Mucosa of rectum (tissue), 2 donors: ENCODE measurements around the gene GET3.

ENCODE experiments used
- H3K27ac ChIP-seq, 2 donors: one replicate each; pipeline ENCODE4 v1.7.0; 2013; ENCODE audit warnings: inconsistent platforms in 2 of 2, low read depth in 2 of 2, low read length in 2 of 2
- H3K27me3 ChIP-seq, 2 donors: one replicate each; pipeline ENCODE4 v1.7.0; 2013; ENCODE audit warnings: low read length in 2 of 2; ENCODE audit not compliant: control insufficient read depth in 2 of 2, insufficient read depth in 2 of 2
- H3K36me3 ChIP-seq, 2 donors: one replicate each; pipeline ENCODE4 v1.7.0; 2013; ENCODE audit warnings: low read length in 2 of 2; ENCODE audit not compliant: control insufficient read depth in 2 of 2, insufficient read depth in 2 of 2
- H3K4me1 ChIP-seq, 2 donors: one replicate each; pipeline ENCODE4 v1.7.0; 2013; ENCODE audit warnings: low read length in 2 of 2, mild to moderate bottlenecking in 1 of 2; ENCODE audit not compliant: control insufficient read depth in 2 of 2, insufficient read depth in 2 of 2
- H3K4me3 ChIP-seq, 2 donors: one replicate each; pipeline ENCODE4 v1.7.0; 2013; ENCODE audit warnings: low read length in 2 of 2
- H3K9ac ChIP-seq, 2 donors: one replicate each; pipeline ENCODE4 v1.7.0; 2013; ENCODE audit warnings: low read length in 2 of 2, low read depth in 1 of 2, mild to moderate bottlenecking in 1 of 2
- H3K9me3 ChIP-seq, 2 donors: one replicate each; pipeline ENCODE4 v1.7.0; 2013; ENCODE audit warnings: low read length in 2 of 2; ENCODE audit not compliant: control insufficient read depth in 2 of 2
- donor health status: healthy.
- donor health status: Normal muscosa, but diverticular disease.

Gene GET3

DNA sequence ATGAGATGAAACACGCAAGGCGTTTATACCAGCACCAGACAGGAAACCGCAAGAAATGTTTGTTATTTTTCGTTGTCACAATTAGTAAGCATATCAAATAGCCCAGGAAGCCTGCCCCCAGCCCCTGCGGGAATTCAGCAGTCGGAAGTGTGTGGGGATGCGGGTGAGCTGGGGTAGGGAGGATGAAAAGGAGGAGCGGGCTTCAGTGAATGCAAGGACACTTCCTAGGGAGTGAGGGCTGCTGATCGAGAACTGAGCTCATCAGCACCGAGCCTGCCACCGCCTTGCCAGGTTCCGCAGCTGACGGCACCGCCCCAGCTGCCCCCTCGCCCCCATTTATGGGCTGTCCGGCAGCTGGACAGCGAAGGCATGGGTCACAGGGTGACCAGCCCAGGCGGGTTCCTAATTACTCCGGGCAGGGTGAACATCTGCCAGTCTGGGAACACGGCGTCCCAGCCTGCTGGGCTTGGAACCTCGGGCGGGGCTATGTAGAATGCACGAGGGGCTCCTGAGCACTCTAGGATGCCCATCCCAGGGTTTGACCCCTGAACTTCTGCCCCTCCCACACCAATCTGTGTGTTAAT, 12.7 kb downstream of the GET3 start:
- Histone ChIP-seq H3K27ac (peak overlapping the region; percentile 59 to 77), H3K9me3 (peaks cover 3 to 5% of the 10 kb centered on the region in 2 donors), H3K27me3 (peaks cover 12 to 25% of the 10 kb centered on the region in 2 donors), H3K4me1 (peaks cover 2 to 16% of the 10 kb centered on the region in 2 donors), H3K4me3 (no peak overlapping the region), H3K36me3 (peaks cover 24 to 26% of the 10 kb centered on the region in 2 donors), H3K9ac (peak overlapping the region; percentile 1 to 33)

DNA sequence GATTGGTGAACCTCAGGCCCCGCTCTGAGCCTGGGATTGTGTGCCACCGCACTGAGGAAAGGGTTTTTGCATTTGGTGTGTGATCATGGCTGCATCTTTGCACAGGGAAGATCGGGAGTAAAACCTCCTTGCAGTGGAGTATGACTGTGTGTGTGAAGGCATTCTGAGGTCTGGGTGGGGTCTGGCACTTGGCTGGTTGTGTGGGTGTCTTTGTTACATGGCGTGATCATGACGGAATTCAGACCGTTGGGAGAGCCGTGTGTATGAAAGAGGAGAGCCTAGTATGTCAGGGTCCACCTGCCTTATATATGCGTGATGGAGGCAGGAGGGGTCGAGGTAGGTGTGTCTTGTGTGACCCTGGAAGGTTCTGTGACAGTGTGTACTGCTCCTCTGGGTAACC, 13.6 kb downstream of the GET3 start:
- no peak overlapping the region for H3K9ac ChIP-seq
- H3K27ac ChIP-seq = peak overlapping the region; percentile 34 to 74
- H3K4me3 ChIP-seq = no peak overlapping the region
- peaks cover 2 to 16% of the 10 kb centered on the region in 2 donors for H3K4me1 ChIP-seq
- peaks cover 3 to 5% of the 10 kb centered on the region in 2 donors for H3K9me3 ChIP-seq
- H3K27me3 ChIP-seq = peaks cover 12 to 25% of the 10 kb centered on the region in 2 donors
- H3K36me3 ChIP-seq = peaks cover 16 to 20% of the 10 kb centered on the region in 2 donors

DNA sequence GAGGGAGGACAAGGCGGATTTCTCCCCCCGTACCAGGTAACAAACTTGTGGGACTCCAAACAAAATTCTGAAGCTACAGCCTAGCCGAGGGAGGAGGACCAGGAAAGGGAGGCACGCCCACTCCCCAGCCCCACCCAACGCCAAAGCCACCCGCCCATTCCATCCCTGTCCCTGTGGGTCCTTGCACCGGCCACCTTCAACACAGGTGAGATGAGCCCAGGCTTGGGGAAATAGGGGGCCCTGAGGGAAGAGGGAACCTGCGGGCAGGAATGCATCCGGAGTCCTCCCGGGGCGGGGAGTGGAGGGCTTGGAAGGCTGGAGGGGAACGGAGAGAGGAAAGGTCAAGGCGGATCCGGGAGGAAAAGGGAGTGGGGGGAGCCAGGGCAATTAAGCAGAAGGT, 14.3 kb downstream of the GET3 start, which contains the start of gene BEST2:
TSS of gene BEST2 (plus strand) at position 157 of the 400 bp plus-strand sequence. CDS start 802 bp downstream, outside the sequence.
- Histone ChIP-seq H3K4me1 (peaks cover 2 to 16% of the 10 kb centered on the region in 2 donors), H3K27me3 (peaks cover 12 to 25% of the 10 kb centered on the region in 2 donors), H3K27ac (peak within 1 kb of the TSS; percentile 51 to 74), H3K4me3 (peak within 1 kb of the TSS; percentile 26 to 49), H3K9me3 (peaks cover 3 to 5% of the 10 kb centered on the region in 2 donors), H3K9ac (peak within 1 kb of the TSS in 1 of 2 donors; percentile 29), H3K36me3 (peaks cover 10 to 14% of the 10 kb centered on the region in 2 donors)

DNA sequence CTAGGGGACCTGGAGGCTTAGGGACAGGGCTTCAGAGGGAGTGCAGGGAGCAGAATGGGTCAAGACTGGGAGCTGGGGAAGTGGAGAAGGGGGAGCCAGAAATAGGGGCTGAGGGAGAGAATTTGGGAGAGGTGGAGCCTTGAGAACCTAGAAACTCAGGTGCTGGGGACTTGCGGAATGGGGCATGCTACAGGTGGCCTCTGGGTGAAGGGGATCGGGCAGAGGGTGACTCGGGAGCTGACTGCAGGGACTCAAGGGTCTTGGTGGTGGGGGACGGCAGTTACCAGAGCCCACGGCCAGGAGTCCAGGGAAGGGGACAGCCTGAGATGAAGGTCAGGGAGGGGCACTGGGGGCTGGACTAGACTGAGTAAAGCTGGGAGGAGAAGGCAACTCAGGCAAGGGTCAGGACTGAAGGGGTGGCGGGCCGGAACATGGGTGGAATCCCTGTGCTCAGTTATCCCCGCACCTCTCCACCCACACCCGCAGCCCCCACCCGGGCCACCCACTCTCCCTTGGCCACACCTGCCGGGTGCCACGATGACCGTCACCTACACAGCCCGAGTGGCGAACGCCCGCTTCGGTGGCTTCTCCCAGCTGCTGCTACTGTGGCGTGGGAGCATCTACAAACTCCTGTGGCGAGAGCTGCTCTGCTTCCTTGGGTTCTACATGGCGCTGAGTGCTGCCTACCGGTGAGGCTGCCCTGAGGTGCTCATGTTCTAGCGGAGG, 14.9 kb downstream of the GET3 start:
- Histone ChIP-seq H3K36me3 (peaks cover 6 to 10% of the 10 kb centered on the region in 2 donors), H3K4me3 (peak overlapping the region; percentile 13 to 49), H3K27ac (peak overlapping the region; percentile 23 to 51), H3K9me3 (peaks cover 1 to 5% of the 10 kb centered on the region in 2 donors), H3K27me3 (peaks cover 12 to 25% of the 10 kb centered on the region in 2 donors), H3K9ac (peak overlapping the region in 1 of 2 donors; percentile 29), H3K4me1 (peaks cover 2 to 16% of the 10 kb centered on the region in 2 donors)

DNA sequence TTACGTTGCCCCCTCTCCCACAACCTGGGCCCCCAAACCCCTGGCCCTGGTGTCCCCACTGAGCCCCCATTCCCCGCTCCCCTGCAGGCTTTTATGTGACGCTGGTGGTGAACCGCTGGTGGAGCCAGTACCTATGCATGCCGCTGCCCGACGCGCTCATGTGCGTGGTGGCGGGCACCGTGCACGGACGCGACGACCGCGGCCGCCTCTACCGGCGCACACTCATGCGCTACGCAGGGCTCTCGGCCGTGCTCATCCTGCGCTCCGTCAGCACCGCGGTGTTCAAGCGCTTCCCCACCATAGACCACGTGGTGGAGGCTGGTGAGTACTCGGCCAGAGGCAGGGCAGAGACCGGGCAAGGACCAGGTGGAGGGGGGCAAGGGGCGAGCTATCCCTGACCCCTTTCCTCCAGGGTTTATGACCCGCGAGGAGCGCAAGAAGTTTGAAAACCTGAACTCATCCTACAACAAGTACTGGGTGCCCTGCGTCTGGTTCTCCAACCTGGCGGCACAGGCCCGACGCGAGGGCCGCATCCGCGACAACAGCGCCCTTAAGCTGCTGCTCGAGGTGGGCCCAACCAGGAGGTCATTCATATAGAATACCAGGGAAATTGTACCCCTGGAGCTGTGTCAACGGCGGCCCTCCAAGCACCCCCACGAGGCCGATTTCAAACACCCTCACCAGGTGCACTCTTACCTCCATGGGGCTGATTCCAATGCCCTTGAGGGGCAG, 17.3 kb downstream of the GET3 start:
- Histone ChIP-seq H3K9me3 (no peaks in the 10 kb centered on the region), H3K4me1 (peaks cover 12 to 22% of the 10 kb centered on the region in 2 donors), H3K4me3 (no peak overlapping the region), H3K27ac (no peak overlapping the region), H3K36me3 (no peaks in the 10 kb centered on the region), H3K9ac (no peak overlapping the region), H3K27me3 (peaks cover 12 to 24% of the 10 kb centered on the region in 2 donors)

DNA sequence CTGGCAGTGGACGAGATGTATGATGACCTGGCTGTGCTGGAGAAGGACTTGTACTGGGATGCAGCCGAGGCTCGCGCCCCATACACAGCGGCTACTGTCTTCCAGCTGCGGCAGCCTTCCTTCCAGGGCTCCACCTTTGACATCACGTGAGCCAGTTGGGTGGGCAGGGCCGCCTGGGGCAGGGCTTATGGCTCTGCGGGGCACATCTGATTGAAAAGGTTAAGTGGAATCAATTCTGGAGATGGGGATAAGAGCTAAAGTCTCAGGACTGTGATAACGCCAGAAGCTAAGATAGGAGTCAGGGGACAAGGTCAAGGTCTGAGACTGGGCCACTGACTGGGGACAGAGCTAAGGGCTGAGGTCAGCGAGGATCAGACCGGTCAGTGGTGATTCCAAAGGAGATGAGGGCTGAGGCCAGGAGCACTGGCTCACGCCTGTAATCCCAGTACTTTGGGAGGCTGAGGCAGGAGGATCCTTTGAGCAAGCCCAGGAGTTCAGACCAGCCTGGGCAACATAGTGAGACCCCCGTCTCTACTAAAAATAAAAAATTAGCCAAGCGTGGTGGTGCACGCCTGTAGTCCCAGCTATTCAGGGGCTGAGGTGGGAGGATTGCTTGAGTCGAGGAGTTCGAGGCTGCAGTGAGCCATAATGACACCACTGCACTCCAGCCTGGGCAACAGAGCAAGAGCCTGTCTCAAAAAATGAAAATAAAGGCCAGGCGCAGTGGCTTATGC, 19.0 kb downstream of the GET3 start:
- H3K4me1 ChIP-seq = peaks cover 8 to 10% of the 10 kb centered on the region in 2 donors
- no peaks in the 10 kb centered on the region for H3K9me3 ChIP-seq
- H3K36me3 ChIP-seq = no peaks in the 10 kb centered on the region
- H3K27ac ChIP-seq = no peak overlapping the region
- H3K27me3 ChIP-seq = peaks cover 5 to 8% of the 10 kb centered on the region in 2 donors
- no peak overlapping the region for H3K4me3 ChIP-seq
- no peak overlapping the region for H3K9ac ChIP-seq

DNA sequence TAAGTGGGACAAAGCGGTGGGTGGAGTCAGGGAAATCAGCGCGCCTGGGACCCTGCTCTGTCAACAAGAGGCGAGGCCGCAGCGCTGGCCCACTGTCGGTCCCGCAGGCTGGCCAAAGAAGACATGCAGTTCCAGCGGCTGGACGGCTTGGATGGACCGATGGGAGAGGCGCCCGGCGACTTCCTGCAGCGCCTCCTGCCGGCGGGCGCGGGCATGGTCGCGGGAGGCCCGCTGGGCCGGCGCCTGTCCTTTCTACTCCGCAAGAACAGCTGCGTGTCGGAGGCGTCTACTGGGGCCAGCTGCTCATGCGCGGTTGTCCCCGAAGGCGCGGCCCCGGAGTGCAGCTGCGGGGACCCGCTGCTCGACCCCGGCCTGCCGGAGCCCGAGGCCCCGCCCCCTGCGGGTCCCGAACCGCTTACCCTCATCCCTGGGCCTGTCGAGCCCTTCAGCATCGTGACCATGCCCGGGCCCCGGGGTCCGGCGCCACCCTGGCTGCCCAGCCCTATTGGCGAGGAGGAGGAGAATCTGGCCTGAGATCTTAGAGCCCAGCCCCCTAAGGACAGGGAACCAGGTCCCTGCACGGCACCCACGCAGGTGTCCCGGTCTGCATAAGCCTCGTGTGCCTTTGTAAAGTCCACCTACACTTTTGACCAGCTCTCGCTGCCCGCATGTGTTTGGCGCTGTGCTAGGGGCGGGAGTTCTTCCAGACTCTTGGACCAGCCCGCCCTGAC, 20.4 kb downstream of the GET3 start:
- Histone ChIP-seq H3K27me3 (peaks cover 0 to 4% of the 10 kb centered on the region in 2 donors), H3K4me3 (peak overlapping the region; percentile 48 to 57), H3K9ac (peak overlapping the region in 1 of 2 donors; percentile 7), H3K36me3 (no peaks in the 10 kb centered on the region), H3K27ac (no peak overlapping the region), H3K4me1 (peaks cover 8 to 10% of the 10 kb centered on the region in 2 donors), H3K9me3 (no peaks in the 10 kb centered on the region)

DNA sequence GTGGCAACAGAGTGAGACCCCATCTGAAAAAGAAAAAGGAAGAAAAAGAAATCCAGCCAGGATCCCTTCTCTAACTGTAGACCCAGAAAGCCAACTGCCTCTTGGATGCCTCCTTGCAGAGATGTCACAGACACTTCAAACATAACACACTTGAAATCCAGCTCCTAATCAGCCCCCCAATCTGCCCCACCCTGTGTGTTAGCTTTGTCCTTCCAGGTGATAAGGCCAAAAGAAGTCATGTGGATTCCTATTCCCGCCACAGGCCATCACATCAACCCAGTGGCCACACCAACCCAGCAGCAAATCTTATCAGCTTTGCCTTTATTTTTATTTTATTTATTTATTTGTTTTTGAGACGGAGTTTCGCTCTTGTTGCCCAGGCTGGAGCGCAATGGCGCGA, 22.4 kb downstream of the GET3 start:
- Histone ChIP-seq H3K27ac (no peak overlapping the region), H3K36me3 (peaks cover 10% of the 10 kb centered on the region in 2 donors), H3K9ac (no peak overlapping the region), H3K9me3 (no peaks in the 10 kb centered on the region), H3K4me3 (no peak overlapping the region), H3K27me3 (no peaks in the 10 kb centered on the region), H3K4me1 (peaks cover 8 to 10% of the 10 kb centered on the region in 2 donors)

DNA sequence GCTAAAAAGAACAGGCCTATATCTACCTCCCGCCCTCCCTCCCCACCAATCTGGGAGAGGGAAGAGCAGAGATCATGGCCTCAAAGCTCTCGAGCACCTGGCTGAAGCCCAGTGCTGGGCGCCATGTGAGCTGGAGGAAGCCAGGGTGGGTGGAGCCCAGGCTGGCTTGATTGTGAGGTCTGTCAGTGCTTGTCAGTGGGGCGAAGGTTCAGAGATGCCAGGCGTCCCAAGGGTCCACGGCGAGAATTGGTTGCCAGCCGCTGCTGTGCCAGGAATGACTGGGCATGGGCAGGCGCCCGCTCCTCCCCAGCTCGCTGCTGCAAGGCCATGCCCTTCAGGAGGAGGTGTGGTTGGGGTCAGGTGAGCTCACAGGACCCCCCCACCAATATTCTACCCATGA, 25.8 kb downstream of the GET3 start:
- H3K4me3 ChIP-seq = no peak overlapping the region
- H3K9ac ChIP-seq = no peak overlapping the region
- peaks cover 16 to 19% of the 10 kb centered on the region in 2 donors for H3K36me3 ChIP-seq
- no peaks in the 10 kb centered on the region for H3K9me3 ChIP-seq
- H3K27me3 ChIP-seq = no peaks in the 10 kb centered on the region
- peaks cover under 1 to 3% of the 10 kb centered on the region in 2 donors for H3K4me1 ChIP-seq
- H3K27ac ChIP-seq = no peak overlapping the region
